SK-N-SH (cell line): ENCODE results near the gene BCAM. TPM values are rescaled to one million over a fixed set of nuclear protein-coding genes. Genes with fewer than 3 reads are reported as not detected.

ENCODE experiments used
- CTCF ChIA-PET: fragments of 300-600, 350-600 bp; formaldehyde crosslinking; extraction: SDS; loops from one replicate; lab custom pipeline; 2021; lab: Yijun Ruan, JAX
- POLR2A ChIA-PET: fragments of 350-600 bp; sonication (Branson Sonifier 250); formaldehyde crosslinking; extraction: SDS; loops from one replicate; lab custom pipeline; 2020; ENCODE audit warnings: antibody characterized with exemption, inconsistent platforms; lab: Yijun Ruan, JAX
- DNase-seq: peaks from one replicate; pipeline ENCODE4 v3.0.0; 2012
- H2AFZ ChIP-seq: fragments of 200-600 bp; sonication (generic); 2 replicates; pipeline ENCODE4 v1.8.1; 2016; ENCODE audit warnings: antibody characterized with exemption, mild to moderate bottlenecking, low read depth
- H3F3A ChIP-seq: fragments of 200-600 bp; sonication (generic); replicated peaks from 2 replicates; pipeline ENCODE3; 2016; ENCODE audit warnings: antibody characterized with exemption, mild to moderate bottlenecking; ENCODE audit not compliant: insufficient read depth
- H3K27ac ChIP-seq, 2 experiments: fragments of 200-500 bp in 1 of 2; fragments of 200-600 bp in 1 of 2; sonication (Bioruptor generic) in 1 of 2; sonication (generic), shearing (Covaris generic) in 1 of 2; 2 replicates each; pipeline versions ENCODE4 v1.5.1 to v1.6.1; 2014 to 2016; ENCODE audit warnings: low read depth in 2 of 2, inconsistent platforms in 1 of 2, low read length in 1 of 2, mild to moderate bottlenecking in 1 of 2, mixed read lengths in 1 of 2
- H3K27me3 ChIP-seq: fragments of 200-600 bp; sonication (generic), shearing (Covaris generic); 2 replicates; pipeline ENCODE4 v1.6.1; 2016; ENCODE audit warnings: mixed run types; ENCODE audit not compliant: insufficient read depth
- H3K36me3 ChIP-seq, 2 experiments: fragments of 200-500 bp in 1 of 2; fragments of 200-600 bp in 1 of 2; sonication (Bioruptor generic) in 1 of 2; sonication (generic) in 1 of 2; replicated peaks in 1 of 2; 2 replicates each; pipeline versions ENCODE3 to v1.5.1; 2014 to 2016; ENCODE audit warnings: low read length in 1 of 2, mild to moderate bottlenecking in 1 of 2; ENCODE audit not compliant: insufficient read depth in 2 of 2, control insufficient read depth in 1 of 2
- H3K4me1 ChIP-seq, 2 experiments: fragments of 200-500 bp in 1 of 2; fragments of 200-600 bp in 1 of 2; sonication (Bioruptor generic) in 1 of 2; sonication (generic), shearing (Covaris generic) in 1 of 2; 2 replicates each; pipeline versions ENCODE4 v1.5.1 to v1.6.1; 2014 to 2016; ENCODE audit warnings: low read depth in 1 of 2, low read length in 1 of 2, mixed run types in 1 of 2; ENCODE audit not compliant: insufficient read depth in 2 of 2, control insufficient read depth in 1 of 2
- H3K4me2 ChIP-seq: fragments of 200-600 bp; sonication (generic), shearing (Covaris generic); 2 replicates; pipeline ENCODE4 v1.6.1; 2017; ENCODE audit warnings: mixed run types
- H3K4me3 ChIP-seq, 2 experiments: fragments of 200-500 bp in 1 of 2; fragments of 200-600 bp in 1 of 2; sonication (Bioruptor generic) in 1 of 2; sonication (generic), shearing (Covaris generic) in 1 of 2; 2 replicates each; pipeline versions ENCODE4 v1.5.1 to v1.8.1; 2014 to 2016; ENCODE audit warnings: low read depth in 2 of 2, inconsistent platforms in 1 of 2, low read length in 1 of 2, mild to moderate bottlenecking in 1 of 2, mixed read lengths in 1 of 2, moderate library complexity in 1 of 2
- H3K79me2 ChIP-seq: fragments of 200-600 bp; sonication (generic); 2 replicates; pipeline ENCODE4 v1.8.1; 2017; ENCODE audit warnings: mild to moderate bottlenecking; ENCODE audit not compliant: insufficient read depth
- H3K9ac ChIP-seq: fragments of 200-600 bp; sonication (generic); 2 replicates; pipeline ENCODE4 v1.6.1; 2017; ENCODE audit warnings: mixed run types
- H3K9me2 ChIP-seq: fragments of 200-600 bp; sonication (generic); 2 replicates; pipeline ENCODE4 v1.6.1; 2017; ENCODE audit warnings: mixed run types
- H3K9me3 ChIP-seq: fragments of 200-600 bp; sonication (generic); 2 replicates; pipeline ENCODE4 v1.6.1; 2017; ENCODE audit warnings: mixed run types, mild to moderate bottlenecking, moderate library complexity
- H4K20me1 ChIP-seq: fragments of 200-600 bp; sonication (generic); 2 replicates; pipeline ENCODE4 v1.6.1; 2017; ENCODE audit warnings: mild to moderate bottlenecking, mixed run types; ENCODE audit not compliant: insufficient read depth
- EP300 ChIP-seq, 2 experiments: IDR thresholded peaks; 2 replicates each; pipeline versions ENCODE4 v1.4.0 to v1.6.1; 2012; ENCODE audit warnings: borderline replicate concordance in 1 of 2, low read depth in 1 of 2, low read length in 1 of 2
- EZH2phosphoT487 ChIP-seq: fragments of 200-600 bp; sonication (generic); IDR thresholded peaks from 2 replicates; pipeline ENCODE4 v1.6.1; 2017; ENCODE audit warnings: low read depth, mixed run types, mild to moderate bottlenecking, antibody characterized with exemption, moderate library complexity, borderline replicate concordance
- GATA2 ChIP-seq: sonication (generic); formaldehyde crosslinking; IDR thresholded peaks from 2 replicates; pipeline ENCODE4 v1.5.0; 2020; ENCODE audit warnings: mild to moderate bottlenecking, missing genetic modification reagents
- JUND ChIP-seq: IDR thresholded peaks from 2 replicates; pipeline ENCODE4 v1.4.0; 2012
- MEF2A ChIP-seq: IDR thresholded peaks from 2 replicates; pipeline ENCODE4 v1.4.0; 2012; ENCODE audit warnings: low read depth, borderline replicate concordance
- RAD21 ChIP-seq: IDR thresholded peaks from 2 replicates; pipeline ENCODE4 v1.6.1; 2012; ENCODE audit warnings: mild to moderate bottlenecking, low read length
- RCOR1 ChIP-seq: fragments of 150-350 bp; IDR thresholded peaks from 2 replicates; pipeline ENCODE4 v1.6.1; 2017; ENCODE audit warnings: antibody characterized with exemption, low read length
- REST ChIP-seq: IDR thresholded peaks from 2 replicates; pipeline ENCODE4 v1.6.1; 2012; ENCODE audit warnings: mild to moderate bottlenecking, low read depth, low read length, moderate library complexity
- RFX5 ChIP-seq: IDR thresholded peaks from 2 replicates; pipeline ENCODE4 v1.6.1; 2012; ENCODE audit warnings: mild to moderate bottlenecking, improper control_type of control experiment, low read length
- RXRA ChIP-seq: IDR thresholded peaks from 2 replicates; pipeline ENCODE4 v1.4.0; 2012; ENCODE audit warnings: low read depth, mild to moderate bottlenecking, borderline replicate concordance
- SIN3A ChIP-seq: IDR thresholded peaks from 2 replicates; pipeline ENCODE4 v1.6.1; 2012; ENCODE audit warnings: low read depth, mild to moderate bottlenecking, low read length, moderate library complexity, borderline replicate concordance
- TEAD4 ChIP-seq: IDR thresholded peaks from 2 replicates; pipeline ENCODE4 v1.4.0; 2012; ENCODE audit warnings: mild to moderate bottlenecking, borderline replicate concordance; ENCODE audit not compliant: insufficient read depth
- YY1 ChIP-seq: IDR thresholded peaks from 2 replicates; pipeline ENCODE4 v1.4.0; 2012; ENCODE audit warnings: low read depth, mild to moderate bottlenecking
- WGBS: methylation state at CpG from one replicate; pipeline ENCODE4 v1.1.6; 2017; ENCODE audit warnings: low lambda C conversion rate; 5-methylcytosine and 5-hydroxymethylcytosine counted together
- polyA plus RNA-seq, 3 experiments: library from polyadenylated mRNA; depleted of rRNA; stranded (reverse); fragments of >200 nt; gene quantifications; 2 replicates each; pipeline ENCODE4 v1.2.3, GENCODE V29; 2012
- TF ChIP-seq, protein P1 (sequence below): IDR thresholded peaks from 2 replicates; pipeline ENCODE4 v1.4.0; 2012; ENCODE audit warnings: low read depth

Gene BCAM
- polyA plus RNA-seq, 1 of the 3 experiments (the other 2 are of a cell fraction) = 34.0 TPM

- Histone ChIP-seq H3K4me1 (no peaks in the 10 kb centered on the region), H3K9ac (no peak overlapping the region), H3K79me2 (no peaks in the 10 kb centered on the region), H3F3A (no peaks in the 10 kb centered on the region), H3K9me3 (no peaks in the 10 kb centered on the region)
- POLR2A ChIA-PET = no interaction called here
- CTCF ChIA-PET = interaction anchor here (1.0 to 1.5 kb wide), 3 partner anchors 11 to 26 kb away, joined by 3 to 4 read pairs (median 4); no protein-coding TSS in a partner anchor
- no peak for DNase-seq
- TF ChIP-seq, protein P1, sequence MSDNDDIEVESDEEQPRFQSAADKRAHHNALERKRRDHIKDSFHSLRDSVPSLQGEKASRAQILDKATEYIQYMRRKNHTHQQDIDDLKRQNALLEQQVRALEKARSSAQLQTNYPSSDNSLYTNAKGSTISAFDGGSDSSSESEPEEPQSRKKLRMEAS = no peak
- TF ChIP-seq YY1 = no peak
- TF ChIP-seq RCOR1 = no peak
- TF ChIP-seq EZH2phosphoT487 = no peak
- TF ChIP-seq GATA2 = no peak
- no peak for TF ChIP-seq RAD21
- no peak for TF ChIP-seq MEF2A
- no peak for TF ChIP-seq TEAD4
- TF ChIP-seq JUND = no peak
- no peak for TF ChIP-seq REST
- TF ChIP-seq EP300 (IDR thresholded peaks at IDR 0.05; ENCODE audit: borderline replicate concordance in 1 of 2, low read depth in 1 of 2, low read length in 1 of 2) = no peak
- no peak for TF ChIP-seq SIN3A
- TF ChIP-seq RFX5 = no peak
- no peak for TF ChIP-seq RXRA
- TF ChIP-seq, all 33 proteins: peak for 0
- Histone ChIP-seq H3K27me3 (peaks cover 20% of the 10 kb centered on the region; the same call in 1 of the 2 replicates), H3K9me2 (no peaks in the 10 kb centered on the region), H3K4me2 (no peak overlapping the region), H3K27ac (no peak overlapping the region), H2AFZ (no peak overlapping the region), H4K20me1 (no peaks in the 10 kb centered on the region), H3K36me3 (no peaks in the 10 kb centered on the region), H3K4me3 (no peak overlapping the region)
- 47% methylated on average over 16 of the region's 20 CpGs for WGBS
Measured at GRCh38 chr19:44818466-44819031, 9.6 kb downstream of the BCAM start.
